DND-41 (cell line): Measurements from ENCODE around the gene LYZL1.

Source experiments
- ATAC-seq: fragments of 200-7000 bp; cut with Tn5 transposase; 3 replicates; pipeline ENCODE4 v1.9.1; 2021; ENCODE audit warnings: low read depth; ENCODE audit not compliant: insufficient read depth
- DNase-seq: peaks from one replicate; pipeline ENCODE4 v3.0.0-alpha.2; 2020
- H2AFZ ChIP-seq: 2 replicates; pipeline ENCODE4 v1.6.0; 2012; ENCODE audit warnings: low read depth, low read length
- H3K27ac ChIP-seq: 2 replicates; pipeline ENCODE4 v1.5.1; 2012; ENCODE audit warnings: low read length, inconsistent platforms
- H3K27me3 ChIP-seq: fragments of 200-600 bp; sonication (generic); 2 replicates; pipeline ENCODE4 v1.6.0; 2012; ENCODE audit warnings: low read length, mild to moderate bottlenecking, inconsistent platforms; ENCODE audit not compliant: insufficient read depth, poor library complexity
- H3K36me3 ChIP-seq: 2 replicates; pipeline ENCODE4 v1.5.1; 2012; ENCODE audit warnings: low read length, inconsistent platforms; ENCODE audit not compliant: insufficient read depth
- H3K4me1 ChIP-seq: 2 replicates; pipeline ENCODE4 v1.5.1; 2012; ENCODE audit warnings: mild to moderate bottlenecking, low read length; ENCODE audit not compliant: insufficient read depth
- H3K4me2 ChIP-seq: 2 replicates; pipeline ENCODE4 v1.6.0; 2012; ENCODE audit warnings: mild to moderate bottlenecking, moderate library complexity, low read length, inconsistent platforms; ENCODE audit not compliant: insufficient read depth
- H3K4me3 ChIP-seq, 2 experiments: fragments of 200-600 bp in 1 of 2; shearing (Covaris generic) in 1 of 2; 2 replicates each; pipeline ENCODE4 v1.5.1; 2012 to 2016; ENCODE audit warnings: inconsistent platforms in 2 of 2, low read length in 2 of 2, mild to moderate bottlenecking in 2 of 2, low read depth in 1 of 2, moderate library complexity in 1 of 2
- H3K79me2 ChIP-seq: 2 replicates; pipeline ENCODE4 v1.6.0; 2012; ENCODE audit warnings: low read length, inconsistent platforms; ENCODE audit not compliant: insufficient read depth
- H3K9ac ChIP-seq: 2 replicates; pipeline ENCODE4 v1.6.0; 2012; ENCODE audit warnings: low read depth, mild to moderate bottlenecking, inconsistent platforms, low read length, moderate library complexity
- H3K9me3 ChIP-seq: 2 replicates; pipeline ENCODE4 v1.5.1; 2012; ENCODE audit warnings: low read length, moderate library complexity, mild to moderate bottlenecking, inconsistent platforms; ENCODE audit not compliant: insufficient read depth, severe bottlenecking
- H4K20me1 ChIP-seq: 2 replicates; pipeline ENCODE4 v1.6.0; 2012; ENCODE audit warnings: low read length; ENCODE audit not compliant: insufficient read depth
- EZH2 ChIP-seq: IDR thresholded peaks from 3 replicates; pipeline ENCODE4 v1.6.1; 2012; ENCODE audit warnings: borderline replicate concordance, low read depth, mild to moderate bottlenecking, moderate library complexity, low read length, inconsistent platforms; ENCODE audit not compliant: severe bottlenecking
- TF ChIP-seq, protein P1 (sequence below): IDR thresholded peaks from 2 replicates; pipeline ENCODE4 v1.5.1; 2012; ENCODE audit warnings: borderline replicate concordance, low read length, moderate library complexity, mild to moderate bottlenecking; ENCODE audit not compliant: poor library complexity, severe bottlenecking; ENCODE audit errors: extremely low read depth

Gene LYZL1

DNA sequence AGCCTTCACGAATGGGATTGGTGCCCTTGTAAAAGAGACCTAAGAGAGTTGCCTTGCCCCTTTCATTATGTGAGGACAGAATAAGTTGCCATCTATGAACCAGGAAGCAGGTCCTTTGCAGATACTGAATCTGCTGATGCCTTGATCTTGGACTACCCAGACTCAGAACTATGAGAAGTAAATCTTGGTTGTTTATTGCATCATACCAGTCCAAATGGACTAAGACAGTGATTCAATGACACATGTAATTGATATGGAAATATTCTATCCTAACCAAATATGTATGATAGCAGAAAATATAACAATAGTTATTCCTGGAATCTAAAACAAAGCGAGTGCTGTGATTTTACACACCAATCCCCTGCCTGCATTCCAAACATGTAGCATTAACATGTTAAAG lies 17.0 kb upstream of the LYZL1 start:
- TF ChIP-seq, protein P1, sequence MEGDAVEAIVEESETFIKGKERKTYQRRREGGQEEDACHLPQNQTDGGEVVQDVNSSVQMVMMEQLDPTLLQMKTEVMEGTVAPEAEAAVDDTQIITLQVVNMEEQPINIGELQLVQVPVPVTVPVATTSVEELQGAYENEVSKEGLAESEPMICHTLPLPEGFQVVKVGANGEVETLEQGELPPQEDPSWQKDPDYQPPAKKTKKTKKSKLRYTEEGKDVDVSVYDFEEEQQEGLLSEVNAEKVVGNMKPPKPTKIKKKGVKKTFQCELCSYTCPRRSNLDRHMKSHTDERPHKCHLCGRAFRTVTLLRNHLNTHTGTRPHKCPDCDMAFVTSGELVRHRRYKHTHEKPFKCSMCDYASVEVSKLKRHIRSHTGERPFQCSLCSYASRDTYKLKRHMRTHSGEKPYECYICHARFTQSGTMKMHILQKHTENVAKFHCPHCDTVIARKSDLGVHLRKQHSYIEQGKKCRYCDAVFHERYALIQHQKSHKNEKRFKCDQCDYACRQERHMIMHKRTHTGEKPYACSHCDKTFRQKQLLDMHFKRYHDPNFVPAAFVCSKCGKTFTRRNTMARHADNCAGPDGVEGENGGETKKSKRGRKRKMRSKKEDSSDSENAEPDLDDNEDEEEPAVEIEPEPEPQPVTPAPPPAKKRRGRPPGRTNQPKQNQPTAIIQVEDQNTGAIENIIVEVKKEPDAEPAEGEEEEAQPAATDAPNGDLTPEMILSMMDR: no peak
- no peak for TF ChIP-seq EZH2

DNA sequence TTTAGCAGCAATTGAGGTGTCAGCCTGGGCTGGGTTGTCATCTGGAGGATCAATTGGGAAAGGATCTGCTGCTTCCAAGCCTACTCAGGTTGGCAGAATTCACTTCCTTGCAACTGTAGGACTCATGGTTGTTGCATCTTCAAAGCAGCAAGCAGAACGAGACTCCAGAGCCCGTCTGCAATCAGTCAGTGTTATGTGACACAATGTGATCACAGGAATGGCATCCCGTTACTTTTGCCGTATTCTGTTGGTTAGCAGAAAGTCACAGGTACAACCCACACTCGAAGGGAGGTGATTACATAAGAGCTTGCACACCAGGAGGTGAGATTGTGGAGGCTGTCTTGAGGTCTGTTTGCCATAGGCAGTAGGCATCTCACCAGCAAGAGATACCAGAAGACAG lies 15.4 kb upstream of the LYZL1 start:
- Histone ChIP-seq H4K20me1 (no peaks in the 10 kb centered on the region), H3K4me3 (no peak overlapping the region), H3K36me3 (no peaks in the 10 kb centered on the region), H2AFZ (no peak overlapping the region), H3K4me1 (no peaks in the 10 kb centered on the region), H3K9me3 (no peaks in the 10 kb centered on the region), H3K27me3 (peaks cover 5% of the 10 kb centered on the region), H3K4me2 (no peak overlapping the region), H3K9ac (no peak overlapping the region), H3K27ac (no peak overlapping the region), H3K79me2 (no peaks in the 10 kb centered on the region)
- DNase-seq: no peak
- no peak for TF ChIP-seq EZH2
- TF ChIP-seq, protein P1: no peak
- no peak for ATAC-seq

More for the DNA sequence above, 17.0 kb upstream of the LYZL1 start:
- no peak overlapping the region for H3K4me2 ChIP-seq
- H3K9ac ChIP-seq: no peak overlapping the region
- H4K20me1 ChIP-seq: no peaks in the 10 kb centered on the region
- no peaks in the 10 kb centered on the region for H3K79me2 ChIP-seq
- H3K27me3 ChIP-seq: peaks cover 5% of the 10 kb centered on the region
- no peak for ATAC-seq
- no peaks in the 10 kb centered on the region for H3K4me1 ChIP-seq
- no peak for DNase-seq
- no peaks in the 10 kb centered on the region for H3K36me3 ChIP-seq
- H3K27ac ChIP-seq: no peak overlapping the region
- no peak overlapping the region for H2AFZ ChIP-seq
- H3K9me3 ChIP-seq: no peaks in the 10 kb centered on the region
- no peak overlapping the region for H3K4me3 ChIP-seq

DNA sequence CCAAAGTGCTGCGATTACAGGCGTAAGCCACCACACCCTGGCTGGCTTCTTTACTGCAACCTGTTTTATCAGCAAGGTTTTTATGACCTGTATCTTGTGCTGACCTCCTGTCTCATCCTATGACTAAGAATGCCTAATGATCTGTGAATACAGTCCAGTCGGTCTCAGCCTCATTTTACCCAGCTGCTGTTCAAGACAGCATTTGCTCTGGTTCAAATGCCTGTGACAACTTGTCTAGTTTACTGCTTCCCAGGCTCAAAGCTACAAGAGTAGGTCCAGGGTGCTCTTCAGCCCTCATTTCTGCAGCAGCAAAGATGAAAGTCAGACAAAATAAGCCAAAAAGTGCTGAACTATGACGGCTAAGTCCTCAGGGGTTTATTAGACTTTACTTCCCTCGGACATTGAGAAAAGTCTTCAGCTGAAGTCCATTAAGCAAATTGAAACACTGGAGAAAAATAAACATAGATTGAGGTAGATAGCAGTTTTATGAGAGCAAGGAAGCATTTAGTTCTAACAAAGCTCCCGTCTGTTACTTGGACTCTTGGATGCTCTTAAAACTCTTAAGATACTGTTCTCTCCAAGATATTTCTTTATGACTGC lies 12.5 kb upstream of the LYZL1 start:
- Histone ChIP-seq H4K20me1 (no peaks in the 10 kb centered on the region), H3K79me2 (no peaks in the 10 kb centered on the region), H2AFZ (no peak overlapping the region), H3K4me3 (no peak overlapping the region), H3K36me3 (no peaks in the 10 kb centered on the region), H3K9me3 (no peaks in the 10 kb centered on the region), H3K27ac (no peak overlapping the region), H3K9ac (no peak overlapping the region), H3K4me1 (no peaks in the 10 kb centered on the region), H3K27me3 (peaks cover 11% of the 10 kb centered on the region), H3K4me2 (no peak overlapping the region)
- ATAC-seq: no peak
- TF ChIP-seq, protein P1: no peak
- TF ChIP-seq EZH2: no peak
- no peak for DNase-seq
